K562 (cell line): ENCODE results near the gene NECAB3. TPM values are rescaled to one million over a fixed set of nuclear protein-coding genes. Genes with fewer than 3 reads are reported as not detected.

ENCODE experiments used
- CBX1 ChIP-seq: sonication (generic); IDR thresholded peaks from 2 replicates; pipeline ENCODE4 v1.6.1; 2016; ENCODE audit warnings: antibody characterized with exemption, low read depth, mild to moderate bottlenecking
- CREB1 ChIP-seq, 2 experiments: sonication (generic) in 1 of 2; formaldehyde crosslinking in 1 of 2; IDR thresholded peaks; 2 replicates each; pipeline versions ENCODE4 v1.6.1 to v1.8.0; 2012 to 2022; ENCODE audit warnings: inconsistent platforms in 1 of 2, mild to moderate bottlenecking in 1 of 2, missing genetic modification reagents in 1 of 2, moderate library complexity in 1 of 2
- ELF1 ChIP-seq: fragments of 200-800 bp; sonication (Bioruptor generic); IDR thresholded peaks from 2 replicates; pipeline ENCODE4 v1.6.1; 2016; ENCODE audit warnings: missing genetic modification characterization, missing compliant biosample characterization
- ETV5 ChIP-seq: sonication (generic); formaldehyde crosslinking; IDR thresholded peaks from 2 replicates; pipeline ENCODE4 v1.4.0; 2020; ENCODE audit warnings: low read depth, mild to moderate bottlenecking, missing genetic modification reagents
- FOS ChIP-seq: IDR thresholded peaks from 3 replicates; pipeline ENCODE4 v1.6.1; 2011; ENCODE audit not compliant: insufficient read length; ENCODE audit errors: extremely low read depth
- HDAC2 ChIP-seq: fragments of 450-650 bp; IDR thresholded peaks from 2 replicates; pipeline ENCODE4 v1.6.1; 2016; ENCODE audit warnings: mild to moderate bottlenecking
- KLF16 ChIP-seq: IDR thresholded peaks from 2 replicates; pipeline ENCODE4 v1.6.1; 2016; ENCODE audit warnings: antibody characterized with exemption
- MAFF ChIP-seq: IDR thresholded peaks from 2 replicates; pipeline ENCODE4 v1.6.1; 2012; ENCODE audit warnings: low read length, improper control_type of control experiment
- POLR3A ChIP-seq: IDR thresholded peaks from 2 replicates; pipeline ENCODE4 v1.6.1; 2011; ENCODE audit warnings: borderline replicate concordance, mild to moderate bottlenecking, moderate library complexity; ENCODE audit not compliant: insufficient read length, insufficient read depth; ENCODE audit errors: extremely low read depth
- RBM34 ChIP-seq: fragments of 200-400 bp; formaldehyde crosslinking; IDR thresholded peaks from 2 replicates; pipeline ENCODE4 v1.6.1; 2018; ENCODE audit warnings: low read length, borderline replicate concordance; ENCODE audit not compliant: insufficient read depth
- SMARCB1 ChIP-seq: IDR thresholded peaks from 2 replicates; pipeline ENCODE4 v1.6.1; 2011; ENCODE audit warnings: improper control_type of control experiment, low read depth; ENCODE audit not compliant: insufficient read length
- ZNF184 ChIP-seq: sonication (generic); formaldehyde crosslinking; IDR thresholded peaks from 2 replicates; pipeline ENCODE4 v1.5.0; 2020; ENCODE audit warnings: missing genetic modification reagents
- ZNF589 ChIP-seq: fragments of 200-800 bp; sonication (Bioruptor generic); IDR thresholded peaks from 2 replicates; pipeline ENCODE4 v1.6.1; 2016; ENCODE audit warnings: low read depth, missing genetic modification characterization, missing compliant biosample characterization
- ZNF699 ChIP-seq: fragments of 250-450 bp; sonication (Bioruptor Pico); IDR thresholded peaks from 2 replicates; pipeline ENCODE4 v1.8.0; 2021; ENCODE audit warnings: mild to moderate bottlenecking, moderate library complexity; ENCODE audit not compliant: insufficient replicate concordance
- polyA plus RNA-seq, 8 experiments: library from polyadenylated mRNA; depleted of rRNA in 4 of 8; stranded (reverse) in 5 of 8; unstranded in 3 of 8; fragments of >200 nt; fragmentation: Nextera tagmentation in 2 of 8; fragmentation: Illumina TruSeq in 1 of 8; extraction: Ambion mirVana in 2 of 8; extraction: Trizol in 1 of 8; gene quantifications; 2 replicates each; pipeline versions ENCODE4 v1.2.1 to v1.2.3, GENCODE V29; 2011 to 2014; ENCODE audit warnings: inconsistent platforms in 1 of 8, missing spikeins in 1 of 8
- total RNA-seq, 7 experiments: library from RNA; depleted of rRNA in 6 of 7; stranded (reverse); fragments of >200 nt in 6 of 7; fragmentation: Illumina TruSeq in 2 of 7; extraction: Trizol in 2 of 7; gene quantifications; 2 replicates each; pipeline versions ENCODE4 v1.2.1 to v1.2.3, GENCODE V29; 2011 to 2021; ENCODE audit warnings: low replicate concordance in 1 of 7
- TF ChIP-seq, protein P1 (sequence below), 2 experiments: fragments of 450-650 bp; IDR thresholded peaks; 2 replicates each; pipeline ENCODE4 v1.6.1; 2018; ENCODE audit warnings: mild to moderate bottlenecking in 2 of 2, low read depth in 1 of 2; ENCODE audit not compliant: partially characterized antibody in 2 of 2
- TF ChIP-seq, protein P2 (sequence below), 2 experiments: IDR thresholded peaks; 2 replicates each; pipeline ENCODE4 v1.6.1; 2011; ENCODE audit warnings: borderline replicate concordance in 1 of 2, control low read depth in 1 of 2, low read depth in 1 of 2, low read length in 1 of 2, mild to moderate bottlenecking in 1 of 2, mixed read lengths in 1 of 2, moderate library complexity in 1 of 2; ENCODE audit not compliant: insufficient read depth in 1 of 2, insufficient read length in 1 of 2, poor library complexity in 1 of 2, severe bottlenecking in 1 of 2; ENCODE audit errors: extremely low read depth in 1 of 2
- TF ChIP-seq, protein P3 (sequence below): sonication (generic); formaldehyde crosslinking; IDR thresholded peaks from 2 replicates; pipeline ENCODE4 v1.8.0; 2022; ENCODE audit warnings: mild to moderate bottlenecking, missing genetic modification reagents
- TF ChIP-seq, protein P4 (sequence below): fragments of 450-650 bp; IDR thresholded peaks from 2 replicates; pipeline ENCODE4 v1.6.1; 2017; ENCODE audit warnings: mild to moderate bottlenecking, moderate library complexity
- TF ChIP-seq, protein P5 (sequence below): fragments of 250-450 bp; sonication (Bioruptor Pico); IDR thresholded peaks from 2 replicates; pipeline ENCODE4 v1.4.0; 2020

NECAB3 gene
- total and polyA plus RNA-seq, 9 of the 15 experiments (the other 6 are each of a cell fraction or from before 2014, with no cell fraction given): 0.94 to 63.3 (median 31.5) TPM

DNA sequence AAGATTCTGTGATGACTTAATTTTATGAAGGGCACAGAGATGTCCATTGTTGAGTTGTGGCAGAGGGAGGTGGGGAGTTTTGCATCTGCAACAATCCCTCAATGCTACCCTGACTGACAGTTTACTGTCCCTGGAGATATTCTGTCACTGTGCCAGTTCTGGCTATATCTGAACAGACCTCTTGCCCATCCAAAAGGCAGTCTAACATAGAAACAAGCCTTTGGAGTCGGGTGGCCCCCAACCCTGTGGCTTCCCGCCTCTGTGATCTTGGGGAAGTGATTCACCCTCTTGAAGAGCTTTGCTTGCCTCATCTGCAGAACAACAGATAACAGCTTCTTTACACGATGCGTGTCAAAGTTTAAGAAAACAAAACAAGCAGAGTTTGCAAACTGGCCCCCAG, 15.7 kb upstream of the NECAB3 start (continued):
- TF ChIP-seq, protein P1, sequence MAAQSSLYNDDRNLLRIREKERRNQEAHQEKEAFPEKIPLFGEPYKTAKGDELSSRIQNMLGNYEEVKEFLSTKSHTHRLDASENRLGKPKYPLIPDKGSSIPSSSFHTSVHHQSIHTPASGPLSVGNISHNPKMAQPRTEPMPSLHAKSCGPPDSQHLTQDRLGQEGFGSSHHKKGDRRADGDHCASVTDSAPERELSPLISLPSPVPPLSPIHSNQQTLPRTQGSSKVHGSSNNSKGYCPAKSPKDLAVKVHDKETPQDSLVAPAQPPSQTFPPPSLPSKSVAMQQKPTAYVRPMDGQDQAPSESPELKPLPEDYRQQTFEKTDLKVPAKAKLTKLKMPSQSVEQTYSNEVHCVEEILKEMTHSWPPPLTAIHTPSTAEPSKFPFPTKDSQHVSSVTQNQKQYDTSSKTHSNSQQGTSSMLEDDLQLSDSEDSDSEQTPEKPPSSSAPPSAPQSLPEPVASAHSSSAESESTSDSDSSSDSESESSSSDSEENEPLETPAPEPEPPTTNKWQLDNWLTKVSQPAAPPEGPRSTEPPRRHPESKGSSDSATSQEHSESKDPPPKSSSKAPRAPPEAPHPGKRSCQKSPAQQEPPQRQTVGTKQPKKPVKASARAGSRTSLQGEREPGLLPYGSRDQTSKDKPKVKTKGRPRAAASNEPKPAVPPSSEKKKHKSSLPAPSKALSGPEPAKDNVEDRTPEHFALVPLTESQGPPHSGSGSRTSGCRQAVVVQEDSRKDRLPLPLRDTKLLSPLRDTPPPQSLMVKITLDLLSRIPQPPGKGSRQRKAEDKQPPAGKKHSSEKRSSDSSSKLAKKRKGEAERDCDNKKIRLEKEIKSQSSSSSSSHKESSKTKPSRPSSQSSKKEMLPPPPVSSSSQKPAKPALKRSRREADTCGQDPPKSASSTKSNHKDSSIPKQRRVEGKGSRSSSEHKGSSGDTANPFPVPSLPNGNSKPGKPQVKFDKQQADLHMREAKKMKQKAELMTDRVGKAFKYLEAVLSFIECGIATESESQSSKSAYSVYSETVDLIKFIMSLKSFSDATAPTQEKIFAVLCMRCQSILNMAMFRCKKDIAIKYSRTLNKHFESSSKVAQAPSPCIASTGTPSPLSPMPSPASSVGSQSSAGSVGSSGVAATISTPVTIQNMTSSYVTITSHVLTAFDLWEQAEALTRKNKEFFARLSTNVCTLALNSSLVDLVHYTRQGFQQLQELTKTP (IDR thresholded peaks at IDR 0.05; ENCODE audit: low read depth in 1 of 2, partially characterized antibody in 2 of 2): peak in 1 of 2 experiments; percentile 47
- TF ChIP-seq POLR3A: no peak
- TF ChIP-seq, protein P2, sequence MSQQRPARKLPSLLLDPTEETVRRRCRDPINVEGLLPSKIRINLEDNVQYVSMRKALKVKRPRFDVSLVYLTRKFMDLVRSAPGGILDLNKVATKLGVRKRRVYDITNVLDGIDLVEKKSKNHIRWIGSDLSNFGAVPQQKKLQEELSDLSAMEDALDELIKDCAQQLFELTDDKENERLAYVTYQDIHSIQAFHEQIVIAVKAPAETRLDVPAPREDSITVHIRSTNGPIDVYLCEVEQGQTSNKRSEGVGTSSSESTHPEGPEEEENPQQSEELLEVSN (IDR thresholded peaks at IDR 0.05; ENCODE audit: borderline replicate concordance in 1 of 2, extremely low read depth in 1 of 2, insufficient read depth in 1 of 2, insufficient read length in 1 of 2, low read depth in 1 of 2, low read length in 1 of 2, poor library complexity in 1 of 2, severe bottlenecking in 1 of 2): peak in 1 of 2 experiments; percentile 50
- TF ChIP-seq HDAC2: peak; percentile 97
- peak; percentile 9; the same call in 1 of the 2 replicates for TF ChIP-seq MAFF
- TF ChIP-seq ZNF589 (CRISPR knock-in tag): peak; percentile 75
- TF ChIP-seq CBX1: no peak
- TF ChIP-seq, protein P3, sequence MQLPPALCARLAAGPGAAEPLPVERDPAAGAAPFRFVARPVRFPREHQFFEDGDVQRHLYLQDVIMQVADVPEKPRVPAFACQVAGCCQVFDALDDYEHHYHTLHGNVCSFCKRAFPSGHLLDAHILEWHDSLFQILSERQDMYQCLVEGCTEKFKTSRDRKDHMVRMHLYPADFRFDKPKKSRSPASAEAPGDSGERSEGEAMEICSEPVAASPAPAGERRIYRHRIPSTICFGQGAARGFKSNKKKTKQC (CRISPR knock-in tag): no peak
- TF ChIP-seq, protein P4, sequence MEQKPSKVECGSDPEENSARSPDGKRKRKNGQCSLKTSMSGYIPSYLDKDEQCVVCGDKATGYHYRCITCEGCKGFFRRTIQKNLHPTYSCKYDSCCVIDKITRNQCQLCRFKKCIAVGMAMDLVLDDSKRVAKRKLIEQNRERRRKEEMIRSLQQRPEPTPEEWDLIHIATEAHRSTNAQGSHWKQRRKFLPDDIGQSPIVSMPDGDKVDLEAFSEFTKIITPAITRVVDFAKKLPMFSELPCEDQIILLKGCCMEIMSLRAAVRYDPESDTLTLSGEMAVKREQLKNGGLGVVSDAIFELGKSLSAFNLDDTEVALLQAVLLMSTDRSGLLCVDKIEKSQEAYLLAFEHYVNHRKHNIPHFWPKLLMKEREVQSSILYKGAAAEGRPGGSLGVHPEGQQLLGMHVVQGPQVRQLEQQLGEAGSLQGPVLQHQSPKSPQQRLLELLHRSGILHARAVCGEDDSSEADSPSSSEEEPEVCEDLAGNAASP: no peak
- no peak for TF ChIP-seq RBM34
- no peak for TF ChIP-seq ZNF699
- peak; percentile 43 for TF ChIP-seq FOS
- peak; percentile 76; the same call in 1 of the 2 replicates for TF ChIP-seq ETV5 (CRISPR knock-in tag)
- peak; percentile 89; the same call in 1 of the 2 replicates for TF ChIP-seq KLF16
- TF ChIP-seq, protein P5, sequence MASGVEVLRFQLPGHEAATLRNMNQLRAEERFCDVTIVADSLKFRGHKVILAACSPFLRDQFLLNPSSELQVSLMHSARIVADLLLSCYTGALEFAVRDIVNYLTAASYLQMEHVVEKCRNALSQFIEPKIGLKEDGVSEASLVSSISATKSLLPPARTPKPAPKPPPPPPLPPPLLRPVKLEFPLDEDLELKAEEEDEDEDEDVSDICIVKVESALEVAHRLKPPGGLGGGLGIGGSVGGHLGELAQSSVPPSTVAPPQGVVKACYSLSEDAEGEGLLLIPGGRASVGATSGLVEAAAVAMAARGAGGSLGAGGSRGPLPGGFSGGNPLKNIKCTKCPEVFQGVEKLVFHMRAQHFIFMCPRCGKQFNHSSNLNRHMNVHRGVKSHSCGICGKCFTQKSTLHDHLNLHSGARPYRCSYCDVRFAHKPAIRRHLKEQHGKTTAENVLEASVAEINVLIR (CRISPR knock-in tag): 0 out of 2 replicates have a peak, but pooled peaks have one; percentile 17
- peak; percentile 65; the same call in 1 of the 2 replicates for TF ChIP-seq CREB1 (IDR thresholded peaks at IDR 0.05)
- no peak for TF ChIP-seq CREB1 (CRISPR knock-in tag; IDR thresholded peaks at IDR 0.05)
- TF ChIP-seq ZNF184 (CRISPR knock-in tag): no peak
- no peak for TF ChIP-seq SMARCB1
- no peak for TF ChIP-seq ELF1 (tag)
